Transverse colon (tissue), 4 donors: ENCODE data around the gene CDRT4.

ENCODE experiments used
- CTCF ChIP-seq, 5 experiments: fragments of 200-600 bp in 3 of 5; fragments of 450-650 bp in 2 of 5; sonication (generic) in 3 of 5; IDR thresholded peaks; 1 replicate in 2 of 5; 2 replicates in 3 of 5; pipeline ENCODE4 v1.5.1; 2016 to 2017; ENCODE audit warnings: antibody characterized with exemption in 5 of 5, inconsistent platforms in 3 of 5, mild to moderate bottlenecking in 2 of 5, moderate library complexity in 1 of 5
- EP300 ChIP-seq: sonication (generic); formaldehyde crosslinking; IDR thresholded peaks from one replicate; pipeline ENCODE4 v1.6.1; 2017; ENCODE audit warnings: antibody characterized with exemption, low read depth
- POLR2A ChIP-seq: fragments of 450-650 bp; IDR thresholded peaks from one replicate; pipeline ENCODE4 v1.6.1; 2016; ENCODE audit warnings: antibody characterized with exemption, mild to moderate bottlenecking, moderate library complexity
- POLR2AphosphoS5 ChIP-seq, 3 donors: sonication (generic); formaldehyde crosslinking; IDR thresholded peaks; one replicate each; pipeline ENCODE4 v1.6.1; 2016; ENCODE audit warnings: antibody characterized with exemption in 3 of 3

DNA sequence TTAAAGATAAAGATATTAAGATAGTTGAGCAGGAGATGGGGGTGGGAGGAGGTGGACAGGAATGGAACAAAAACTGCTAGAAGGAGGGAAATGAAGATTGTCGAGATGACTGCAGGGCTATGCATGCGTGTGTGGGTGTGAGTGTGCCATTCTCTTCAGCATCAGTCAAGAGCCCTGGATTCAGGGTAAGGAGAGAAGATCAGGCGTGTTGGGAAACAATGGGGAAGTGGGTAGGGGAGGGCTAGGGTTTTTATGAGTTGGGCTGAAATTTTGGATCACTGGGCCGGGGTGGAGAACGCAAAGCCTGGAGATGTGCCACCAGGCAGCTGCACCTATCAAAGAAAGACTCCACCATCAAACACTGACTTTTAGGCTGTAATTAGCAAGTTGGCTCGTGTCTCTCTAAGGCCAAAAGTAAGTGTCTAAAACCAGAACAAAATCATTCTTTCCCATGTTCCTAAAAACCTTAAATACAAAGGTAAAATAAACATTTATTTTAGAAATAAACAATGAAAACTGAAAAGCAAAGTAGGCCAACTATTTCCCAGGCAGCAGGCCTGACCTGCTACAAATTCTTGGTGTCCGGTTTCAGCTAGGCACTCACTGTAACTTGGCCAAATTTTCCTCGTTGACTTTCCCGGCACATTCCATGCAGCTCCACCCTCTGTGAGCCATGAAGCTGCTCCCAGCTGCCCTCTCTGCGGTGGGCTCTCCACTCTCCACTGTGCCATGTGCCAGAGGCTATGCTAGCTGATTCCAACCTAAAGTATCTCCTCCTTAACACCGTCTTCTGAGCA lies 4.2 kb downstream of the CDRT4 start:
- TF ChIP-seq CTCF (IDR thresholded peaks at IDR 0.05), result no peak
- no peak for TF ChIP-seq POLR2A
- TF ChIP-seq POLR2AphosphoS5 (IDR thresholded peaks at IDR 0.05), result peak; percentile 17 to 36 (median 22)
- TF ChIP-seq EP300, result no peak
